ENCODE results near the gene NAALADL2.

Gene NAALADL2

DNA sequence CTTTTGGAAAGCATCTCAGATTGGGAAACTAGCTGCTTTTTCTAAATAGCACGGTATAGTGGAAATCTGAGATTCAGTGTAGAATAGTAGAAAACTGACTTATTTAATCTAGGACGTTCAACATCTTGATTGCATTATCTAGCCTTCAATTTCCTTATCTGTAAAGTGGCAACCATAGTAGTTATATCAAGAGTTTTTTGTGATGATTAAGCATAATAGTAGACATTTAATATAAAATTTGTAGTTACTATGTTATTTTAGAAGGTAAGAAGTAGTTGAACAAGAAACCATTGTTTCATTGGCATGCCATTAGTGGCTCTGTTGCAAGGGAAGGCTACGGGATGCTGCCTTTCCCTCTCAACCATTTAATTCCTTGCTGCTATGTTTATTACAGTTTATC is 367.3 kb downstream of the NAALADL2 start:
- Histone ChIP-seq H3K9ac (ENCODE audit: low read length) (no peak overlapping the region), H3K9me3 (ENCODE audit: insufficient read depth, low read length) (no peaks in the 10 kb centered on the region), H3K27ac (ENCODE audit: low read length) (no peak overlapping the region), H3K4me1 (ENCODE audit: low read length) (no peaks in the 10 kb centered on the region), H3K4me3 (ENCODE audit: low read length) (no peak overlapping the region), H3K36me3 (replicated peaks; ENCODE audit: low read depth, low read length) (peaks cover 7% of the 10 kb centered on the region), H3K79me2 (ENCODE audit: low read length) (no peaks in the 10 kb centered on the region), H4K20me1 (ENCODE audit: insufficient read depth, low read length) (no peaks in the 10 kb centered on the region), H3K4me2 (ENCODE audit: low read length) (no peak overlapping the region), H3K27me3 (ENCODE audit: low read depth, low read length) (no peaks in the 10 kb centered on the region), H2AFZ (ENCODE audit: low read depth, low read length) (no peak overlapping the region)
- no peak for TF ChIP-seq EZH2phosphoT487 (IDR thresholded peaks at IDR 0.05; ENCODE audit: low read depth)

DNA sequence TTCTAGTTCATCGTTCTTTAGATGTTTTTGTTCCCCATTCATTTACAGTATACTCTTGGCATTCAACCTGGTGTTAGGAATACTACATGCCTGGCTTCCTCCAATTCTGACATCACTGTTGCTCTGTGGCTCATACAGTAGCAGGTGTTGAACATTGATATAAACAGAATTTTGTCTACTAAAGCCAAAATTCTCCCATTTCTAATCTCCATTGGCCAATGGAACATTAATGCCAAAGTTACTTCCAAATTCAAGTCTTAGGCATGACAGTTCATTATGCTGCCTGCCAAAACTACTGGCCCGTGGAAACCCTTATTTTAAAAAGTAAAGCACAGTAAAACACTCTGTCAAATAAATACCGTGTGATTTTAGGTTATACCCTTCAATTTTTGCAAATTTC is 368.0 kb downstream of the NAALADL2 start:
- Histone ChIP-seq H3K79me2 (ENCODE audit: low read length) (no peaks in the 10 kb centered on the region), H3K4me1 (ENCODE audit: low read length) (no peaks in the 10 kb centered on the region), H3K9me3 (ENCODE audit: insufficient read depth, low read length) (no peaks in the 10 kb centered on the region), H4K20me1 (ENCODE audit: insufficient read depth, low read length) (no peaks in the 10 kb centered on the region), H3K9ac (ENCODE audit: low read length) (no peak overlapping the region), H2AFZ (ENCODE audit: low read depth, low read length) (no peak overlapping the region), H3K4me3 (ENCODE audit: low read length) (no peak overlapping the region), H3K27ac (ENCODE audit: low read length) (no peak overlapping the region), H3K4me2 (ENCODE audit: low read length) (no peak overlapping the region), H3K27me3 (ENCODE audit: low read depth, low read length) (no peaks in the 10 kb centered on the region), H3K36me3 (replicated peaks; ENCODE audit: low read depth, low read length) (peaks cover 7% of the 10 kb centered on the region)
- TF ChIP-seq, protein P1, sequence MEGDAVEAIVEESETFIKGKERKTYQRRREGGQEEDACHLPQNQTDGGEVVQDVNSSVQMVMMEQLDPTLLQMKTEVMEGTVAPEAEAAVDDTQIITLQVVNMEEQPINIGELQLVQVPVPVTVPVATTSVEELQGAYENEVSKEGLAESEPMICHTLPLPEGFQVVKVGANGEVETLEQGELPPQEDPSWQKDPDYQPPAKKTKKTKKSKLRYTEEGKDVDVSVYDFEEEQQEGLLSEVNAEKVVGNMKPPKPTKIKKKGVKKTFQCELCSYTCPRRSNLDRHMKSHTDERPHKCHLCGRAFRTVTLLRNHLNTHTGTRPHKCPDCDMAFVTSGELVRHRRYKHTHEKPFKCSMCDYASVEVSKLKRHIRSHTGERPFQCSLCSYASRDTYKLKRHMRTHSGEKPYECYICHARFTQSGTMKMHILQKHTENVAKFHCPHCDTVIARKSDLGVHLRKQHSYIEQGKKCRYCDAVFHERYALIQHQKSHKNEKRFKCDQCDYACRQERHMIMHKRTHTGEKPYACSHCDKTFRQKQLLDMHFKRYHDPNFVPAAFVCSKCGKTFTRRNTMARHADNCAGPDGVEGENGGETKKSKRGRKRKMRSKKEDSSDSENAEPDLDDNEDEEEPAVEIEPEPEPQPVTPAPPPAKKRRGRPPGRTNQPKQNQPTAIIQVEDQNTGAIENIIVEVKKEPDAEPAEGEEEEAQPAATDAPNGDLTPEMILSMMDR (IDR thresholded peaks at IDR 0.05; ENCODE audit: low read depth, low read length) = no peak
- TF ChIP-seq EZH2phosphoT487 (IDR thresholded peaks at IDR 0.05; ENCODE audit: low read depth) = no peak

DNA sequence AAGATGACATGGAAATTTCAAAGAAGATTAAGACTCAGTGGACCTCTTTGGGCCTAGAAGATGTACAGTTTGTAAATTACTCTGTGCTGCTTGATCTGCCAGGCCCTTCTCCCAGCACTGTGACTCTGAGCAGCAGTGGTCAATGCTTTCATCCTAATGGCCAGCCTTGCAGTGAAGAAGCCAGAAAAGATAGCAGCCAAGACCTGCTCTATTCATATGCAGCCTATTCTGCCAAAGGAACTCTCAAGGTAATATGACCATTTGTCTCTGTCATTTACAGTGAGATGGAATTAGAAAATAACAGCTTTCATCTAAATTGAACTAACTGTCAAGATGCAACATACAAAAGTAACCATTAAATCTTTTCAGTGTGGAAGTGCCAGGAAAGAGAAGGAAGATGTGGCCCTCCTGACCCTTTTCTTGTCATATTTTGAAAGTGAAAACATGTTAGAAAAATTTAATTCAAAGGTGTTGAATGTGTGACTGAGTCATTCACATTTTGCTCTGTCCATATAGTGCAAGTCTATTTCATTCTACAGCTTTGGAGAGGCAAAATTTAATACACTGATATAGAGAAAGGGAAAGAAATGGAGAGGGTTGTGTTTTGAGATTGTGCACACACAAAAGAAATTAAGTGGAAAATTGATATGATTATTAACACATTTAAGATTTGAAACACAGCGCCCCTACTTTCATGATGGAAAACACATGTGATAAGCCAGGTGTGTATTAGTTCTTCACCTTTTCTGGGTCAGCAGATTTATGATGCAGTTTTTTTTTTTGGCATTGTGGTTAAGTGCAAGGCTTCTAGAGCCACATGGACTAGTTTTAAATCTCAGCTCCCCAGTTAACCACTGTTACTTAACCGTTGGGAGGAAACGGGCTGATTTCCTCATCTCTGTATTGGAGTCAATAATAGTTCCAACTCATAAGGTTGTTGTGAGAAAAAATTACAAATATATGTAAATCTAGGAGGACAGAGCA is 375.1 kb downstream of the NAALADL2 start:
- Histone ChIP-seq H3K9me3 (ENCODE audit: insufficient read depth, low read length) (no peaks in the 10 kb centered on the region), H2AFZ (ENCODE audit: low read depth, low read length) (no peak overlapping the region), H4K20me1 (ENCODE audit: insufficient read depth, low read length) (0 out of 2 replicates have a peak, but pooled peaks cover under 1% of the 10 kb centered on the region), H3K4me1 (ENCODE audit: low read length) (no peaks in the 10 kb centered on the region), H3K27ac (ENCODE audit: low read length) (no peak overlapping the region), H3K27me3 (ENCODE audit: low read depth, low read length) (no peaks in the 10 kb centered on the region), H3K36me3 (replicated peaks; ENCODE audit: low read depth, low read length) (peaks cover 10% of the 10 kb centered on the region), H3K4me2 (ENCODE audit: low read length) (no peak overlapping the region), H3K79me2 (ENCODE audit: low read length) (no peaks in the 10 kb centered on the region), H3K9ac (ENCODE audit: low read length) (no peak overlapping the region), H3K4me3 (ENCODE audit: low read length) (no peak overlapping the region)
- no peak for TF ChIP-seq EZH2phosphoT487 (IDR thresholded peaks at IDR 0.05; ENCODE audit: low read depth)
- TF ChIP-seq, protein P1 (IDR thresholded peaks at IDR 0.05; ENCODE audit: low read depth, low read length) = no peak

DNA sequence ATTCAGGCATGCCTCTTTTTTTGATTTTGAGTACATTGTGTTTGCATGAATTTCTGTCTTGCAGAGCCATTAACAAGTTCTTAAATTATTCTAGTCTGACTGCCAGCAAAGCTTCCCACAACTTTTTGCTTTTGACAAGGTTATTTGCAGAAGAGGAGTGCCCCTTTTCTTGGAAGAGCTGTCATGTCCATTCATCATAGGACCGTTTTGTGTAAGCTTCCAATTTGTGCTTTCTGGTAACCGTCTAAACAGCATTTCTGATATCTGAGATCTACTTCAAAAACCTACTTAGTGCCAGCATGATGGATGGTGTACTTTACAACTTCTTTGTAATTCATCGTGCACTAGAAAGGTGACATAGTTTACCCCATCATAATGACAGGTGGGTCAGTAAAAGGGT is 379.7 kb downstream of the NAALADL2 start:
- H3K27me3 ChIP-seq (ENCODE audit: low read depth, low read length) = no peaks in the 10 kb centered on the region
- no peaks in the 10 kb centered on the region for H3K4me1 ChIP-seq (ENCODE audit: low read length)
- TF ChIP-seq, protein P1 (IDR thresholded peaks at IDR 0.05; ENCODE audit: low read depth, low read length) = no peak
- no peak for TF ChIP-seq EZH2phosphoT487 (IDR thresholded peaks at IDR 0.05; ENCODE audit: low read depth)
- H4K20me1 ChIP-seq (ENCODE audit: insufficient read depth, low read length) = 0 out of 2 replicates have a peak, but pooled peaks cover 2% of the 10 kb centered on the region
- H3K9me3 ChIP-seq (ENCODE audit: insufficient read depth, low read length) = no peaks in the 10 kb centered on the region
- no peak overlapping the region for H2AFZ ChIP-seq (ENCODE audit: low read depth, low read length)
- H3K4me3 ChIP-seq (ENCODE audit: low read length) = no peak overlapping the region
- H3K4me2 ChIP-seq (ENCODE audit: low read length) = no peak overlapping the region
- H3K9ac ChIP-seq (ENCODE audit: low read length) = no peak overlapping the region
- H3K79me2 ChIP-seq (ENCODE audit: low read length) = no peaks in the 10 kb centered on the region
- H3K27ac ChIP-seq (ENCODE audit: low read length) = no peak overlapping the region
- peaks cover 13% of the 10 kb centered on the region for H3K36me3 ChIP-seq (replicated peaks; ENCODE audit: low read depth, low read length)

Data from OCI-LY3 (cell line).